H1 (cell line): Measurements from ENCODE around the gene ARID5B. TPM values are rescaled to one million over a fixed set of nuclear protein-coding genes. Genes with fewer than 3 reads are reported as not detected.
A peak's percentile ranks its signal among the peaks of the same experiment; 100 is the strongest.

Experiments
- CTCF ChIA-PET: fragments of 300-600 bp; sonication (Branson Sonifier 250); formaldehyde crosslinking; loops from one replicate; lab custom pipeline; 2021; ENCODE audit not compliant: partially characterized antibody; lab: Charles Lee
- POLR2A ChIA-PET: fragments of 300-600 bp; sonication (Branson Sonifier 250); formaldehyde crosslinking; loops from one replicate; lab custom pipeline; 2021; ENCODE audit warnings: inconsistent platforms; ENCODE audit not compliant: partially characterized antibody; lab: Charles Lee
- DNase-seq, 2 experiments: peaks; one replicate each; pipeline versions ENCODE4 v3.0.0 to v3.0.0-alpha.2; 2010 to 2022; ENCODE audit warnings: low spot score in 2 of 2, low read depth in 1 of 2, mixed read lengths in 1 of 2
- FAIRE-seq: peaks from 2 replicates; lab custom pipeline; 2011; peaks lifted over from hg19 to GRCh38; lab: Jason Lieb, UNC
- H2AFZ ChIP-seq: 2 replicates; pipeline ENCODE4 v1.8.1; 2012; ENCODE audit warnings: low read length, inconsistent platforms
- H2AK5ac ChIP-seq: 2 replicates; pipeline ENCODE4 v1.6.1; 2013; ENCODE audit warnings: low read depth, low read length
- H2BK120ac ChIP-seq: replicated peaks from 2 replicates; pipeline ENCODE3; 2013; ENCODE audit warnings: low read depth, low read length, inconsistent platforms
- H2BK12ac ChIP-seq: 2 replicates; pipeline ENCODE4 v1.6.1; 2013; ENCODE audit warnings: low read depth, low read length
- H2BK15ac ChIP-seq: 2 replicates; pipeline ENCODE4 v1.6.1; 2013; ENCODE audit warnings: low read length
- H2BK20ac ChIP-seq: 2 replicates; pipeline ENCODE4 v1.6.1; 2013; ENCODE audit warnings: low read length
- H2BK5ac ChIP-seq: 2 replicates; pipeline ENCODE4 v1.6.1; 2013; ENCODE audit warnings: low read depth, low read length
- H3K14ac ChIP-seq: 2 replicates; pipeline ENCODE4 v1.6.1; 2013; ENCODE audit warnings: inconsistent platforms; ENCODE audit not compliant: insufficient read length
- H3K18ac ChIP-seq: 2 replicates; pipeline ENCODE4 v1.6.1; 2013; ENCODE audit warnings: low read length; ENCODE audit errors: extremely low read depth
- H3K23ac ChIP-seq: 2 replicates; pipeline ENCODE4 v1.6.1; 2013; ENCODE audit warnings: inconsistent platforms; ENCODE audit not compliant: insufficient read length
- H3K23me2 ChIP-seq: 2 replicates; pipeline ENCODE4 v1.6.1; 2013; ENCODE audit warnings: low read depth, low read length
- H3K27ac ChIP-seq: 2 replicates; pipeline ENCODE4 v1.6.1; 2011; ENCODE audit warnings: low read depth, low read length, inconsistent platforms
- H3K27me3 ChIP-seq, 4 experiments: replicated peaks in 1 of 4; 1 replicate in 1 of 4; 2 replicates in 3 of 4; pipeline versions ENCODE4 v1.6.1 to v1.8.1; 2011 to 2013; ENCODE audit warnings: low read length in 3 of 4, mild to moderate bottlenecking in 3 of 4, inconsistent platforms in 2 of 4, mixed read lengths in 2 of 4, moderate library complexity in 1 of 4; ENCODE audit not compliant: control insufficient read depth in 3 of 4, insufficient read depth in 3 of 4; ENCODE audit errors: extremely low read depth in 1 of 4
- H3K36me3 ChIP-seq, 4 experiments: 2 replicates each; pipeline versions ENCODE4 v1.6.1 to v1.8.1; 2011 to 2013; ENCODE audit warnings: mild to moderate bottlenecking in 4 of 4, low read length in 3 of 4, moderate library complexity in 2 of 4, control low read depth in 1 of 4, inconsistent platforms in 1 of 4; ENCODE audit not compliant: insufficient read depth in 4 of 4, control insufficient read depth in 2 of 4
- H3K4ac ChIP-seq: replicated peaks from 2 replicates; pipeline ENCODE3; 2013; ENCODE audit warnings: low read length, low read depth, mixed read lengths, inconsistent platforms; ENCODE audit not compliant: insufficient read length
- H3K4me1 ChIP-seq, 4 experiments: replicated peaks in 1 of 4; 1 replicate in 1 of 4; 2 replicates in 3 of 4; pipeline versions ENCODE4 v1.6.1 to v1.8.1; 2011 to 2013; ENCODE audit warnings: low read length in 3 of 4, inconsistent platforms in 2 of 4, mixed read lengths in 1 of 4; ENCODE audit not compliant: insufficient read depth in 4 of 4, control insufficient read depth in 3 of 4
- H3K4me2 ChIP-seq, 2 experiments: 2 replicates each; pipeline versions ENCODE4 v1.6.1 to v1.8.1; 2011 to 2013; ENCODE audit warnings: low read depth in 2 of 2, low read length in 2 of 2, control low read depth in 1 of 2, inconsistent platforms in 1 of 2, mild to moderate bottlenecking in 1 of 2; ENCODE audit not compliant: insufficient read depth in 1 of 2
- H3K4me3 ChIP-seq, 4 experiments: fragments of 200-600, 300-600 bp in 1 of 4; sonication (generic), shearing (Covaris generic), sonication (Bioruptor Twin) in 1 of 4; 2 replicates each; pipeline versions ENCODE4 v1.5.1 to v1.8.1; 2011 to 2016; ENCODE audit warnings: low read length in 4 of 4, low read depth in 3 of 4, control low read depth in 2 of 4, inconsistent platforms in 2 of 4, mild to moderate bottlenecking in 2 of 4, mixed read lengths in 1 of 4, moderate library complexity in 1 of 4; ENCODE audit not compliant: insufficient read depth in 2 of 4; ENCODE audit errors: extremely low read depth in 1 of 4
- H3K56ac ChIP-seq: replicated peaks from 2 replicates; pipeline ENCODE3; 2013; ENCODE audit warnings: low read depth, mild to moderate bottlenecking, mixed read lengths, low read length, inconsistent platforms; ENCODE audit not compliant: insufficient read length
- H3K79me1 ChIP-seq: 2 replicates; pipeline ENCODE4 v1.6.1; 2013; ENCODE audit warnings: low read depth, low read length, control low read depth
- H3K79me2 ChIP-seq, 2 experiments: 2 replicates each; pipeline versions ENCODE4 v1.6.1 to v1.8.1; 2012 to 2013; ENCODE audit warnings: low read length in 2 of 2, mild to moderate bottlenecking in 2 of 2, inconsistent platforms in 1 of 2; ENCODE audit not compliant: insufficient read depth in 2 of 2, control insufficient read depth in 1 of 2
- H3K9ac ChIP-seq, 4 experiments: replicated peaks in 1 of 4; 1 replicate in 1 of 4; 2 replicates in 3 of 4; pipeline versions ENCODE4 v1.6.1 to v1.8.1; 2011 to 2013; ENCODE audit warnings: low read depth in 3 of 4, low read length in 3 of 4, control low read depth in 2 of 4, mild to moderate bottlenecking in 2 of 4, moderate library complexity in 2 of 4, inconsistent platforms in 1 of 4; ENCODE audit errors: extremely low read depth in 1 of 4
- H3K9me3 ChIP-seq, 2 experiments: 2 replicates each; pipeline versions ENCODE4 v1.6.1 to v1.8.1; 2012 to 2013; ENCODE audit warnings: mild to moderate bottlenecking in 2 of 2, moderate library complexity in 2 of 2, control low read depth in 1 of 2, inconsistent platforms in 1 of 2, low read depth in 1 of 2, low read length in 1 of 2, mixed read lengths in 1 of 2; ENCODE audit not compliant: insufficient read depth in 2 of 2
- H4K20me1 ChIP-seq, 2 experiments: replicated peaks in 1 of 2; 2 replicates each; pipeline versions ENCODE3 to v1.8.1; 2011 to 2013; ENCODE audit warnings: inconsistent platforms in 2 of 2, low read length in 2 of 2, mild to moderate bottlenecking in 1 of 2; ENCODE audit not compliant: insufficient read depth in 2 of 2, control insufficient read depth in 1 of 2
- H4K5ac ChIP-seq: 2 replicates; pipeline ENCODE4 v1.6.1; 2013; ENCODE audit warnings: low read length, low read depth, mixed read lengths, inconsistent platforms; ENCODE audit not compliant: insufficient read length
- H4K8ac ChIP-seq: 2 replicates; pipeline ENCODE4 v1.8.0; 2013; ENCODE audit warnings: mild to moderate bottlenecking, moderate library complexity, low read length, inconsistent platforms; ENCODE audit not compliant: insufficient read depth; ENCODE audit errors: extremely low read depth
- H4K91ac ChIP-seq: replicated peaks from 2 replicates; pipeline ENCODE3; 2013; ENCODE audit warnings: low read length, mixed read lengths, inconsistent platforms; ENCODE audit not compliant: insufficient read length
- BACH1 ChIP-seq: IDR thresholded peaks from 2 replicates; pipeline ENCODE4 v1.6.1; 2012; ENCODE audit warnings: low read length, improper control_type of control experiment
- CBX5 ChIP-seq: fragments of 300-800, 300-1000 bp; sonication (generic); IDR thresholded peaks from 2 replicates; pipeline ENCODE4 v1.7.1; 2016; ENCODE audit warnings: antibody characterized with exemption, low read length, low read depth
- FOSL1 ChIP-seq: IDR thresholded peaks from 2 replicates; pipeline ENCODE4 v1.6.1; 2011; ENCODE audit warnings: mild to moderate bottlenecking, low read depth, low read length, moderate library complexity; ENCODE audit not compliant: insufficient read depth
- MAFK ChIP-seq: IDR thresholded peaks from 2 replicates; pipeline ENCODE4 v1.6.1; 2012; ENCODE audit warnings: low read depth, mild to moderate bottlenecking, improper control_type of control experiment, low read length
- MAX ChIP-seq: IDR thresholded peaks from 2 replicates; pipeline ENCODE4 v1.6.1; 2012; ENCODE audit warnings: inconsistent platforms
- NANOG ChIP-seq: IDR thresholded peaks from 2 replicates; pipeline ENCODE4 v1.6.1; 2011; ENCODE audit warnings: low read length, low read depth, mild to moderate bottlenecking, inconsistent platforms; ENCODE audit not compliant: insufficient read depth, poor library complexity, severe bottlenecking
- RAD21 ChIP-seq, 2 experiments: IDR thresholded peaks in 1 of 2; conservative IDR thresholded peaks in 1 of 2; 2 replicates each; pipeline ENCODE4 v1.6.1; 2011; ENCODE audit warnings: low read depth in 2 of 2, low read length in 2 of 2, improper control_type of control experiment in 1 of 2, inconsistent platforms in 1 of 2, mild to moderate bottlenecking in 1 of 2, moderate library complexity in 1 of 2
- RFX5 ChIP-seq: IDR thresholded peaks from 2 replicates; pipeline ENCODE4 v1.6.1; 2011; ENCODE audit warnings: low read depth, low read length, improper control_type of control experiment, borderline replicate concordance
- SAP30 ChIP-seq: fragments of 300-600 bp; sonication (generic); IDR thresholded peaks from 2 replicates; pipeline ENCODE4 v1.7.1; 2012; ENCODE audit warnings: low read length, moderate library complexity, mild to moderate bottlenecking, inconsistent platforms; ENCODE audit not compliant: insufficient read depth, insufficient replicate concordance
- SUZ12 ChIP-seq: fragments of 200-600 bp; sonication (generic); IDR thresholded peaks from 2 replicates; pipeline ENCODE4 v1.6.1; 2012; ENCODE audit warnings: mild to moderate bottlenecking, inconsistent platforms, low read length, moderate library complexity, mixed read lengths
- TBP ChIP-seq: IDR thresholded peaks from 2 replicates; pipeline ENCODE4 v1.6.1; 2011; ENCODE audit warnings: low read depth, low read length, improper control_type of control experiment
- WGBS, 2 experiments: shearing (Covaris generic) in 1 of 2; methylation state at CpG; one replicate each; pipeline versions ENCODE4 v1.1.6 to v1.1.7; 2013 to 2015; ENCODE audit warnings: low lambda C conversion rate in 2 of 2, mixed read lengths in 2 of 2, inconsistent platforms in 1 of 2, low coverage in 1 of 2, missing lambda C conversion rate in 1 of 2; ENCODE audit not compliant: insufficient replicate concordance in 2 of 2, insufficient coverage in 1 of 2, insufficient read length in 1 of 2; ENCODE audit errors: extremely low coverage in 1 of 2, missing lambda C conversion rate in 1 of 2; 5-methylcytosine and 5-hydroxymethylcytosine counted together
- polyA plus RNA-seq, 7 experiments: library from polyadenylated mRNA; depleted of rRNA in 3 of 7; stranded (reverse) in 5 of 7; unstranded in 2 of 7; fragments of >200 nt in 5 of 7; fragments of 200-250 nt in 2 of 7; gene quantifications; 1 replicate in 5 of 7; 2 replicates in 1 of 7; 4 replicates in 1 of 7; pipeline versions ENCODE4 v1.2.1 to v1.2.3, GENCODE V29; 2011 to 2013; ENCODE audit warnings: missing spikeins in 2 of 7, mixed read lengths in 2 of 7
- total RNA-seq: library from RNA; stranded (reverse); fragmentation: NEBNext Ultra II Directional; extraction: Animal tissue kit (Norgen Biotek cat#: 25700); gene quantifications from 2 replicates; pipeline ENCODE4 v1.2.1, GENCODE V29; 2021

Gene ARID5B
- total and polyA plus RNA-seq, 2 of the 8 experiments (the other 6 are each of a cell fraction or from before 2014, with no cell fraction given), result 0.21 to 1.1 TPM

DNA sequence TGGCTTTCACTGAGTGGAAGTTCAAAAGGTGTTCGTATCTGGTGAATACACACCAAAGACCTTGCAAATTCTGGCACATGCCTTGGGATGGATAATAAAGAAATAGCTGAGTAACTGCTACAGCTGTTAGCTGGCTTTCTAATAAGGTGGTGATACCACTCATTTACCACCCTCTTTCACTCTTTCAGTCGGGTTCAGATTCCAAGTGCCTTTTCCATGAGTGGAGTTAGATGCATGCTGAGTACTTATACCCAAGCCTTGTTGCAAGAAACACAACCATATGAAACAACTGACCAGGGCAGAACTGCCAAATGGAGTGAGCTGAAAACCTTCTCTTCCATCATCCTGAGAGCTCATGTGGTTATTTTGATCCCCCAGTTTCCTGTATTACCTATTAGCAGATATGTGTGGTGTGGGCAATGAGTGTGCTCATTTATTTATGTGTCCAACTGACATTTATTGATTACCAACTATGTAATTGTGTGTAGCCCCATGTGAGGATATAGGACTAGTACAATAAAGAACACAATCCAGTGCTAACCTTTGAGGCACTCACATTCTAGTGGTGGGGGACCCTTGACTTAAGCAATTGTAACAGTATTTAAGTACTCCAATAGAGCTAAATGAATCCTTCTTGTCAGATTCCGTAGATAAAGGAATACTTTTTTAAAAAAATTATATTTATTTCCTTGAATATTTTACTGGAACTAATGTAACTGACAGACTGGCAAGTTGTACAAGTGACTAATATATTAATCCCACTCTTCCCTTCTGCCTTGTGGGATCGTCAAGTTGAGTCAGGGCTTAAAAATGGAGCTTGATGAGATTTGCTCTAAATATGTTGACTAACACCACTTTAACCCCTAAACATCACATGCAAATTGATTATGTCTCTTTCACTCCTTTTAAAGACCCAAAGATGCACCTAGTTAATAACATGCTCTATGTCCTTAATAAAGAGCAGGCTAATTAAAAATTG, 124.7 kb downstream of the ARID5B start:
- H2BK12ac ChIP-seq, result no peak overlapping the region
- FAIRE-seq, result no peak
- TF ChIP-seq CBX5 (no peak), BACH1 (no peak), TBP (no peak), FOSL1 (no peak), RAD21 (IDR thresholded peaks at IDR 0.05 in 1 of 2, conservative IDR thresholded peaks at IDR 0.05 in 1 of 2; ENCODE audit: low read depth in 2 of 2, low read length in 2 of 2) (no peak), SUZ12 (no peak), RFX5 (no peak), MAFK (no peak), SAP30 (no peak), NANOG (no peak), MAX (no peak)

More for the DNA sequence above, 124.7 kb downstream of the ARID5B start:
- Histone ChIP-seq H2BK20ac (no peak overlapping the region), H3K27me3 (no peaks in the 10 kb centered on the region), H3K36me3 (no peaks in the 10 kb centered on the region), H4K8ac (no peak overlapping the region), H2AK5ac (no peak overlapping the region), H3K23ac (no peak overlapping the region), H3K23me2 (no peaks in the 10 kb centered on the region), H3K79me2 (no peaks in the 10 kb centered on the region), H3K4me3 (no peak overlapping the region), H2BK120ac (no peak overlapping the region), H3K56ac (no peak overlapping the region), H2BK5ac (no peak overlapping the region), H3K9ac (no peak overlapping the region), H2AFZ (peak overlapping the region; percentile 58; the same call in 1 of the 2 replicates), H3K27ac (no peak overlapping the region), H4K5ac (no peak overlapping the region), H3K4me1 (no peaks in the 10 kb centered on the region), H3K18ac (no peak overlapping the region), H3K79me1 (no peaks in the 10 kb centered on the region), H4K20me1 (no peaks in the 10 kb centered on the region), H2BK15ac (no peak overlapping the region), H4K91ac (no peak overlapping the region), H3K4me2 (no peak overlapping the region), H3K4ac (no peak overlapping the region), H3K9me3 (no peaks in the 10 kb centered on the region), H3K14ac (no peak overlapping the region)
- ChIA-PET POLR2A (no interaction called here), CTCF (interaction anchor here (0.7 to 3.3 kb wide), 6 partner anchors 11 to 1057 kb away, joined by 3 to 22 read pairs (median 4); no protein-coding TSS in a partner anchor)
- no peak for DNase-seq
- 85% methylated on average over 4 of the region's 4 CpGs; no CpG with 5 or more reads in 1 of the 2 experiments for WGBS, 2 experiments
